Measurements from ENCODE around the gene SMIM8.
"Not testable (repeated sequence)": the region's sequence is repeated elsewhere in the genome, so short reads cannot be mapped to it uniquely, and the experiment has no call there.

The SMIM8 gene, protein sequence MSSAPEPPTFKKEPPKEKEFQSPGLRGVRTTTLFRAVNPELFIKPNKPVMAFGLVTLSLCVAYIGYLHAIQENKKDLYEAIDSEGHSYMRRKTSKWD

GRCh38 chr6:87322304-87323212 lies at the start of gene SMIM8:
Gene SMIM8 (plus strand): TSS chr6:87322588. CDS start chr6:87337032, 14,444 bp downstream.
- DNase-seq = peak; percentile 91

GRCh38 chr6:87274660-87275274 lies 47.6 kb upstream of the SMIM8 start:
- DNase-seq = no peak

- DNase-seq = no peak
Observed at GRCh38 chr6:87276624-87277023, 45.8 kb upstream of the SMIM8 start.

DNA sequence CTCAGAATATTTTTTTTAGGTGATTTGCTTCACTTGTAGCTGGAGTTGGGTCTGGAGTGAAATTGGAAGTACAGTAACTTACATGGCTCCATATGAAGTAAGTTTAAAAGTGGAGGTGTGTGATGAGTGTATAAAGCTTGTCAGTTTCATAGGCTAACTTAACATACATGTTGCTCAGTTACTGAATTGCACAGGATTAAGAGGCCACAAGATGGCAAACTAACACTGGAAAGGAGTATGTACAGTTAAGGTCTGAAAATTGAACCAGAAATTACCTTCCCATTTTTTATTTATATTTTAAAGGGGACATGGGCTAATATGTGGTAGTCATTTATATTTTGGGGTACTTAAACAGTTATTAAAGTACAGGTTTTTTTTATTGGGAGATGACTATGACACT lies 45.3 kb upstream of the SMIM8 start:
- no peak for DNase-seq

- no peak for DNase-seq
Observed at GRCh38 chr6:87279196-87279595, 43.2 kb upstream of the SMIM8 start.

GRCh38 chr6:87281426-87281825 lies 41.0 kb upstream of the SMIM8 start:
- no peak for DNase-seq

- DNase-seq = no peak
Observed at GRCh38 chr6:87282743-87283142, 39.6 kb upstream of the SMIM8 start.

DNA sequence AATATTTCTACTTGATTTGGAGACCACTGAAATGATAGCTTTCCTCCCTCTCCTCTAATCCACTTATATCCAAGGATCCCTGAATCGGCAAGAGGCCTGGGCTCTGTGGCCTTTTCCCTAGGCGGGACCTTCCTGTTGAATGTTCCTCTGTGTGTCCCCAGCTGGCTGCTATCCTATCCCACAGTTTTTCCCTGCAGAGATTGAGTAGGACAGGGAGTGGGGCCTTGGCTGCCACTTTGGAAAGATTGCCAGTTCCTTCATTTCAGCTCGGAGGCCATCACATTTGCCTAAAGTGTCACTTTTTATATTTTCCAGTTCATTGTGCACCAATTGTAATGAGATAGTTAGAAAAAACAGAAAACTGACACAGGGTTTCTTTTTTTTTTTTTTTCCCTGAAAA lies 38.9 kb upstream of the SMIM8 start:
- no peak for DNase-seq

DNA sequence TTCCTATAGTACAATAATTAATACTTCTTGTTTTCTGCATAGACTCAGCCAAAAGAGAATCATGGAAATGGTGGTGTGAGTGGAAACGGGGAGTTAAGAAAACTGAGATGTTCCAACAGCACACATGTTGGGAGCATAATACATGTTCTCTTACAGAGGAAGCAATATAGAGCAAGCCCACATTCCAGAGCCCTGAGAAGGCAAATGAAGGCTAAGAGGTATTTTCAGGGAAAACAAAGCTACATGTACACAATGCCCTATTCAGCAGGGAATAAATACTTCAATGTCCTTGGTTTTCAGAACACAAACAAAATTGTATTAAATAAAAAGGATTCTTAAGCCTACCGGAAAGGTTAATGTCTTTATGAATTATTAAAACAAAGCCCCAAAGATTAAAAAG lies 35.1 kb upstream of the SMIM8 start:
- DNase-seq = no peak

DNA sequence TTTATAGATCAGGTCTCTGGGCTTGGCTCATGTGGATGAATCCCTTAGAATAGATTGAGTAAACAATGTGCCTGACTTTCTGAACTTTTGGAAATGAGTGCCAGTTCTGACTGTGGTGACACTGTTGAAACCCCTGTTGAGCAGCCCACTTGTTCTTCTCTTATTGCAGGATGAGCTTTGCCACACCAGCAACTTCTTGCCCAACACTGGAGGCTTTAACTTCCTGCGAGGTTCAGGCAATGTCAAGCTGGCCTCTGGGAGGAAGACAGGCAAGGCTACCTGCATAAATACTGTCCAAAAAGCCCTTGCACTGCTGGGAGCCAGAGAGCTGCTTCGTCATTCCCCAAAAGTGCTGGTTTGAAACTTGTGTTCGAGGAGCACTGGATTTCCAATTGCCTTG lies 32.8 kb upstream of the SMIM8 start:
- no peak for DNase-seq

- no peak for DNase-seq
Observed at GRCh38 chr6:87291883-87292282, 30.5 kb upstream of the SMIM8 start.

- DNase-seq = no peak
Observed at GRCh38 chr6:87293526-87293925, 28.9 kb upstream of the SMIM8 start.

- no peak for DNase-seq
Observed at GRCh38 chr6:87297119-87297518, 25.3 kb upstream of the SMIM8 start.

- DNase-seq = not testable (repeated sequence)
Observed at GRCh38 chr6:87301277-87301676, 21.1 kb upstream of the SMIM8 start.

- no peak for DNase-seq
Observed at GRCh38 chr6:87308970-87309369, 13.4 kb upstream of the SMIM8 start.

DNA sequence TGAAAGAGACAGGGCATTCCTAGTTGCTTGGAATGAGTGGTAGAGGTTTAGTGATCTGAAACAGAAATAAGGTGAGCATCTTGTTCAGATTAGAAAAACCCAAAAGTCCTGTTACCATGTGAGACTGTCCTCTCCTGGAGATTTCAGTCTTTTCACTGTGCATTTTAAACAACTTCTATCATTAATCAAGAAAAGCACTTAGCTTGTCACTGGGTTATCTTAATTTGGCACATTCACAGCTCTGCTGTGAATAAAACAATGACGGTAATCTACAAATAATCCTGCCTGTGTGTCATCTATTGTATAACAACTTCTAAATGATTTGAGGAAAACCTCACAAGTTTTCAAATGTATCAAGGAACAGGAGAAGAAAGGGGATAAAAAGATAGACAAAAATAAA lies 9.5 kb upstream of the SMIM8 start:
- DNase-seq = no peak

DNA sequence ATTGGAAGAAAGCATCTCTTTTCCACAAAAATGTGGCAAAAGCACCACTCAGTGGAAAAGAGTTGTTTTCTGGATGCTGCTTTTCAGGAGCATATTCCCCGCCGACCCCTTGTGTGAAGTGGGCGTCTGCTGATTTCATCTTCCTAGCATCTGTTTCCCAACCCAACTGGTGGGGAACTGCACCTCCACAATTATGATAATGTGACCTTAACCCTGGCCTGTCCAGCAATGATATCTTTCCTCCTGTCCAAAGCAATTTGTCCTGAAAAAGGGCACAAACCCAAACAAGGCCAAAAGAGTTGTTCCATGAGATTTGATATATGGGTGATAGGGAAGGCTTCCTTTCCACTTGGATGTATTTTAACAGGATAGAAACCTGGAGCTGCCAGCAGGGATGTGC lies 7.3 kb upstream of the SMIM8 start:
- no peak for DNase-seq

GRCh38 chr6:87319271-87319987 lies 3.0 kb upstream of the SMIM8 start:
- DNase-seq = no peak

GRCh38 chr6:87323880-87324279 lies 1.5 kb downstream of the SMIM8 start:
- DNase-seq = not testable (repeated sequence)

GRCh38 chr6:87330961-87331360 lies 8.6 kb downstream of the SMIM8 start:
- no peak for DNase-seq

- DNase-seq = no peak
Observed at GRCh38 chr6:87333033-87333432, 10.6 kb downstream of the SMIM8 start.

- DNase-seq = no peak
Observed at GRCh38 chr6:87333591-87334181, 11.3 kb downstream of the SMIM8 start.

DNA sequence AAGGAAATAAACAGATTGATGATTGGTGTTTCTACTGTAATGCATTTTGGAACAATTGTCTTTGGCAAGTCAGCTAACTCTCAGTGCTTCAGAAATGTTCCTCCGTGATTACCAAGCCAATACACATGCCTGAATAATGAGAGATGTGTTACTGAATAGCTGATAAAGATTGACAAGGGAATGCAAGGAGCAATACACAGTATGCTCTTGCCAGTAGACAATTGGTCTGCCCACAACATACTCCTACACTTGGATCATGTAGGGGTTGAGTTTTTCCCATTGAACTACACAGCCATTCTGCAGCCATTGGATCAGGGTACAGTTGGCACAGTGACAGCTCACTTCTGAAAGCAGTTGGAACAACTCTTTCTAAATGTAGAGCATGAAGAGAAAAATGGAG lies 12.3 kb downstream of the SMIM8 start:
- no peak for DNase-seq

Measured in activated naive CD4-positive, alpha-beta T cell treated with anti-CD3 and anti-CD28 coated beads, Interleukin-2, amount 50 U/mL, for 16 hours (primary cell).